ENCODE measurements around the gene AIG1. TPM values are rescaled to one million over a fixed set of nuclear protein-coding genes. Genes with fewer than 3 reads are reported as not detected.

AIG1 gene
- total RNA-seq, 1 experiment from 2014 or later: 51.1 TPM

DNA sequence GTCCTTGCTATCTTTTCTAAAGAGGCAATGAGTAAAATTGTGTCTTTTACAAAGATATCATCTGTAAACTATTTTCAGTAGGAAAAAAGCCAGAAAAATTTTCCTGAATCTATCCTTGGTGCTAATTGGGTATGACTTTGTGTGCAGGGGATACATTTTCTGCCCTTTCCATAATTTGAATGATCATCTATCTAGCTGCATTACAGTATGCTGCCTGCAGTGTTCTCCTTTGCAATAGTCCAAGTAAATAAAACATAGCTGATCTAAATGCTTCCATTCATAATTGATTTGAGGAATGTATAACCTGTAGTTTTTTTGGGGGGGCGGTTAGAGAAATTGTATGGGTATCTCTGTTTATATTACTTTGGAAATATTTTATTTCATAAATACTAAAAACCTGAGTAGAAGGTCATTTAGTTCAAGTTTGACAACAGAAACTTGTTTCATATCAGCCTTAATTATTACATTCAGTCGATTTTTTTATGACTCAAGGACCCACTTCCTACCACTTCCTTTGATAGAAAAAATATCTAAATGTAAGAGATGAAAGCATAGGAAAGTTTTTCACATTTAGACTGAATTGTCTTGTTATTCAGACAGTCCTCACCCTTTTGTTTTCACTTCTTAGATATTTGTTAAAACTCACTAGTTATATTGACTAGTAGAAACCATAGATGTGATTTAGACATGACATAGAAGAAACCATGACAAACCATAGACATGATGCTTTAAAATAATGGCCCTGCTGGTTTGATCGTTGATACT lies 75.3 kb downstream of the AIG1 start:
- peaks cover 0 to 7% of the 10 kb centered on the region in 2 experiments; a peak in 1 of 4 replicates for H3K9me3 ChIP-seq (ENCODE audit: control insufficient read depth in 1 of 2, insufficient read depth in 1 of 2, low read depth in 1 of 2, low read length in 2 of 2)
- H3K27me3 ChIP-seq (ENCODE audit: insufficient read depth, low read length): no peaks in the 10 kb centered on the region
- TF ChIP-seq, protein P1, sequence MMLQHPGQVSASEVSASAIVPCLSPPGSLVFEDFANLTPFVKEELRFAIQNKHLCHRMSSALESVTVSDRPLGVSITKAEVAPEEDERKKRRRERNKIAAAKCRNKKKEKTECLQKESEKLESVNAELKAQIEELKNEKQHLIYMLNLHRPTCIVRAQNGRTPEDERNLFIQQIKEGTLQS (IDR thresholded peaks at IDR 0.05): no peak
- TF ChIP-seq SP1 (IDR thresholded peaks at IDR 0.05; ENCODE audit: low read depth) (no peak), JUND (IDR thresholded peaks at IDR 0.05) (no peak), CEBPB (IDR thresholded peaks at IDR 0.05; ENCODE audit: low read depth) (no peak), ZFX (IDR thresholded peaks at IDR 0.05) (no peak), SIN3A (IDR thresholded peaks at IDR 0.05; ENCODE audit: low read depth) (no peak), SRF (IDR thresholded peaks at IDR 0.05; ENCODE audit: low read depth) (no peak), CBX3 (IDR thresholded peaks at IDR 0.05; ENCODE audit: low read depth) (no peak), EGR1 (IDR thresholded peaks at IDR 0.05; ENCODE audit: low read depth) (no peak), POLR2A (IDR thresholded peaks at IDR 0.05; ENCODE audit: borderline replicate concordance, extremely low read depth, insufficient read depth, insufficient read length) (no peak), RAD21 (IDR thresholded peaks at IDR 0.05; ENCODE audit: low read depth) (no peak), ELF1 (IDR thresholded peaks at IDR 0.05; ENCODE audit: borderline replicate concordance, low read depth) (no peak), FOSL1 (IDR thresholded peaks at IDR 0.05; ENCODE audit: low read depth) (no peak), ZNF274 (IDR thresholded peaks at IDR 0.05; ENCODE audit: low read depth, low read length) (no peak), EZH2phosphoT487 (IDR thresholded peaks at IDR 0.05; ENCODE audit: borderline replicate concordance) (no peak), REST (IDR thresholded peaks at IDR 0.05; ENCODE audit: low read depth) (no peak), TCF7L2 (IDR thresholded peaks at IDR 0.05; ENCODE audit: borderline replicate concordance, extremely low read depth, insufficient read depth, insufficient read length) (no peak)
- TF ChIP-seq, protein P2, sequence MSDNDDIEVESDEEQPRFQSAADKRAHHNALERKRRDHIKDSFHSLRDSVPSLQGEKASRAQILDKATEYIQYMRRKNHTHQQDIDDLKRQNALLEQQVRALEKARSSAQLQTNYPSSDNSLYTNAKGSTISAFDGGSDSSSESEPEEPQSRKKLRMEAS (IDR thresholded peaks at IDR 0.05): no peak
- H3K36me3 ChIP-seq (ENCODE audit: control insufficient read depth in 1 of 2, insufficient read depth in 2 of 2, low read length in 2 of 2): peaks cover 0 to 2% of the 10 kb centered on the region in 2 experiments; a peak in 1 of 4 replicates
- no peak overlapping the region for H3K9ac ChIP-seq (ENCODE audit: low read length)
- ChIA-PET CTCF (no interaction called here), RAD21 (ENCODE audit: low non-redundant PET in 1 of 2, low total read pairs in 2 of 2, uncharacterized antibody in 2 of 2, unreplicated experiment in 2 of 2) (no interaction called here), POLR2A (no interaction called here)
- no peaks in the 10 kb centered on the region for H3K79me2 ChIP-seq (ENCODE audit: insufficient read depth, low read length)
- H2AFZ ChIP-seq (ENCODE audit: low read depth, low read length, poor library complexity, severe bottlenecking): no peak overlapping the region
- H3K4me3 ChIP-seq (replicated peaks in 1 of 2; ENCODE audit: low read depth in 1 of 2, low read length in 2 of 2): no peak overlapping the region
- no peaks in the 10 kb centered on the region; the same call in 1 of the 2 replicates for H3K9me2 ChIP-seq (ENCODE audit: insufficient read depth)
- H3K27ac ChIP-seq (ENCODE audit: low read depth, low read length): no peak overlapping the region
- no peak overlapping the region for H3K4me2 ChIP-seq (ENCODE audit: low read length)
- BruUV-seq (replicated peaks): no TSS peak
- H4K20me1 ChIP-seq (ENCODE audit: insufficient read depth): no peaks in the 10 kb centered on the region
- no peak for DNase-seq (ENCODE audit: low read depth, low spot score)
- no peak for ATAC-seq
- intact Hi-C loops (cut with micrococcal nuclease): no loop called here
- no peaks in the 10 kb centered on the region for H3K4me1 ChIP-seq (ENCODE audit: control insufficient read depth in 1 of 2, insufficient read depth in 2 of 2, low read length in 2 of 2)
